ENCODE measurements around the gene AGPAT3. TPM values are rescaled to one million over a fixed set of nuclear protein-coding genes. Genes with fewer than 3 reads are reported as not detected.
A peak's percentile ranks its signal among the peaks of the same experiment; 100 is the strongest.

Gene AGPAT3
- total and polyA plus RNA-seq, 8 donors = 9.9 to 83.1 (median 36.7) TPM

DNA sequence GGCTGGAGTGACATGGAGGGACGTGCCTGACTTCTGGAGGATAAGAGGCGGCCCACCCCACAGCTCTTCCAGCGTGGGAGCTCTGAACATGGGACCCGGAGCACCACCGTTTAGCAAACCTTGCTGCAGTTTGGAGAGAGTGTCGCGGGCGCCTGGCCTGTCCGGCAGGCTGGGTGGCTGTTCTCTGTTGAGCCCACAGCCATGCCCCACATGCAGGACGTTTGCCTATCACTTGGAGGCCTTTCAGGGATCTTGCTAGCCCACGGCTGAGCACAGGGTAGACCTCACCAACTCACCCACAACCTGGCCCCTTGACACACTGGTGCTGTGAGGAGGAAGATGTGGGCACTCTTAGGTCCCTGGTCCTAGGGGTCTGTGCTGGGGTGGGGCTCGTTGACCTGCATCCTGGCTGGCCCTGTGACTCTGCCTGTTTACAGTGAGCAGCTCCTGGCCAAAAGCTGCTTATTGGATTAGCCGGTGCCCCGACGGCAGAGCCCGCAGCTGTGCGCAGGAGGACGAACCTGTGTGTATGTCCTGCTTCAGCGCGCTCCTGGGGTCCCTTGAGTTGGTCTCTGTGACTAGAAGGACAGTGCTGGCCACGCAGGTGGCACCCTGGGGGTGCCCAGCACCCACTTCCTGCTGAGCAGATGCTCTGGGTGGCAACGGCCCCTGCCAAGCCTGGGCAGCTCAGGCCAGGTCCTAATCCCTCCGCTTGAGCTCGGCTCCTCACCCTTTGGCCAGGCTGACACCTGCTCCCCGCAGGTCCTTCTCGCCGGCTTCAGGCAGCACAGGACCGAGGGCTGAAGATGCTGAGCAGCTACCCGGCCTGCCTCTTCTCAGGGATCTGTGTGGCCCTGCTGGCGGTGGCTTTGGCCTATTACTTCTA lies 74.7 kb downstream of the AGPAT3 start:
- no peak for TF ChIP-seq POLR2AphosphoS5 (IDR thresholded peaks at IDR 0.05)
- TF ChIP-seq, protein P1, sequence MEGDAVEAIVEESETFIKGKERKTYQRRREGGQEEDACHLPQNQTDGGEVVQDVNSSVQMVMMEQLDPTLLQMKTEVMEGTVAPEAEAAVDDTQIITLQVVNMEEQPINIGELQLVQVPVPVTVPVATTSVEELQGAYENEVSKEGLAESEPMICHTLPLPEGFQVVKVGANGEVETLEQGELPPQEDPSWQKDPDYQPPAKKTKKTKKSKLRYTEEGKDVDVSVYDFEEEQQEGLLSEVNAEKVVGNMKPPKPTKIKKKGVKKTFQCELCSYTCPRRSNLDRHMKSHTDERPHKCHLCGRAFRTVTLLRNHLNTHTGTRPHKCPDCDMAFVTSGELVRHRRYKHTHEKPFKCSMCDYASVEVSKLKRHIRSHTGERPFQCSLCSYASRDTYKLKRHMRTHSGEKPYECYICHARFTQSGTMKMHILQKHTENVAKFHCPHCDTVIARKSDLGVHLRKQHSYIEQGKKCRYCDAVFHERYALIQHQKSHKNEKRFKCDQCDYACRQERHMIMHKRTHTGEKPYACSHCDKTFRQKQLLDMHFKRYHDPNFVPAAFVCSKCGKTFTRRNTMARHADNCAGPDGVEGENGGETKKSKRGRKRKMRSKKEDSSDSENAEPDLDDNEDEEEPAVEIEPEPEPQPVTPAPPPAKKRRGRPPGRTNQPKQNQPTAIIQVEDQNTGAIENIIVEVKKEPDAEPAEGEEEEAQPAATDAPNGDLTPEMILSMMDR (IDR thresholded peaks at IDR 0.05) = no peak
- no peak for TF ChIP-seq POLR2A (IDR thresholded peaks at IDR 0.05)
- no peak for TF ChIP-seq EP300 (IDR thresholded peaks at IDR 0.05)
- intact Hi-C loops (cut with DNase I; ENCODE audit: low total_unique reads) = no loop called here
- Histone ChIP-seq H3K27ac (peak overlapping the region in 1 of 5 donors; percentile 50), H3K36me3 (peaks cover 0 to 20% (median 13%) of the 10 kb centered on the region in 4 donors), H3K9me3 (no peaks in the 10 kb centered on the region), H3K4me3 (peak overlapping the region in 1 of 4 donors; percentile 37), H3K27me3 (no peaks in the 10 kb centered on the region), H3K4me1 (peaks cover 30 to 54% (median 38%) of the 10 kb centered on the region in 4 donors)
- no peak for DNase-seq
- WGBS, 5 donors = 68 to 84% (median 82%) methylated on average over 11 to 30 of the region's 30 CpGs

DNA sequence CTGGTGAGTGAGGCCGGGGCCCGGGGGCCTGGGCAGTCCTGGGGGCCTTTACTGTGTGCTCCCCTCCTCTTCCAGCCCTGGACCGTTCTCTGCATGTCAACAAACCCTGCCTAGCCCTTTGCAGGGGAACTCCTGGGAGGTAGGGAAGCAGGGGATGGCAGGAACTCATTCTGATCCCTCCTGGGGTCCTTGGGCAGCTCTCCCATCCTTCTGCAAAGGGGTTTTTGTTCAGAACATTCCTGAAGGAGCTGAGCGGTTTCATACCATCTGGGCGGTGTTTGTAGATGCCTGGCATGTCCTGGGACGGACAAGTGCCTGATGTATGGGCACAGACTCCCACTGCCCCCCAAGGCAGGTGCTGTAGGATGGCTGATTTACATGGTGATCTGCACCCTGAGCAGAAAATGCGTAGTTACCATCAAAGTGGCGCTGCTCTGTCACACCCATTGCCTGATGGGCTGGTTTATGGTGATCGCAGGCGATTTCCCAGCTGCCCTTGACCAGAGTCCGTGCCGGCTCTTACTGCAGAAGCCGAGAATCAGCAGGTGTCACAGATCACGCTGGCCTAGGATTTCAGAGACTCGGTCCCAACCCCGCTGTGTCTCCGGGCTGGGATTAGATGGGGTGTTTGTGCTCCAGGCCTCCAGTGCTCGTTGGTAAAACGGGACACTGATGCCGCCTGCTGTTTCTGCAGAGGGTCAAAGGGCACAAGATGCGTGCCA lies 75.5 kb downstream of the AGPAT3 start:
- H3K27ac ChIP-seq = no peak overlapping the region
- peaks cover 24 to 48% (median 30%) of the 10 kb centered on the region in 4 donors for H3K4me1 ChIP-seq
- WGBS, 5 donors = 79 to 90% (median 89%) methylated on average over 11 to 21 of the region's 21 CpGs
- no peaks in the 10 kb centered on the region for H3K27me3 ChIP-seq
- H3K9me3 ChIP-seq = no peaks in the 10 kb centered on the region
- no peak overlapping the region for H3K4me3 ChIP-seq
- intact Hi-C loops (cut with DNase I; ENCODE audit: low total_unique reads) = no loop called here
- TF ChIP-seq, protein P1 (IDR thresholded peaks at IDR 0.05) = no peak
- TF ChIP-seq EP300 (IDR thresholded peaks at IDR 0.05) = no peak
- TF ChIP-seq POLR2AphosphoS5 (IDR thresholded peaks at IDR 0.05) = no peak
- H3K36me3 ChIP-seq = peaks cover 0 to 20% (median 12%) of the 10 kb centered on the region in 4 donors
- no peak for DNase-seq

GRCh38 chr21:43942201-43942600 lies 77.2 kb downstream of the AGPAT3 start:
- Histone ChIP-seq H3K4me3 (no peak overlapping the region), H3K9me3 (no peaks in the 10 kb centered on the region), H3K27ac (no peak overlapping the region), H3K27me3 (no peaks in the 10 kb centered on the region), H3K4me1 (peaks cover 8 to 31% (median 15%) of the 10 kb centered on the region in 4 donors), H3K36me3 (peaks cover 0 to 28% (median 18%) of the 10 kb centered on the region in 4 donors)
- intact Hi-C loops (cut with DNase I; ENCODE audit: low total_unique reads) = no loop called here
- DNase-seq = no peak
- TF ChIP-seq EP300 (IDR thresholded peaks at IDR 0.05) (no peak), POLR2AphosphoS5 (IDR thresholded peaks at IDR 0.05) (no peak), POLR2A (IDR thresholded peaks at IDR 0.05) (no peak)
- TF ChIP-seq, protein P1 (IDR thresholded peaks at IDR 0.05) = no peak
- 88 to 95% (median 94%) methylated on average over 18 to 20 of the region's 20 CpGs for WGBS, 5 donors

DNA sequence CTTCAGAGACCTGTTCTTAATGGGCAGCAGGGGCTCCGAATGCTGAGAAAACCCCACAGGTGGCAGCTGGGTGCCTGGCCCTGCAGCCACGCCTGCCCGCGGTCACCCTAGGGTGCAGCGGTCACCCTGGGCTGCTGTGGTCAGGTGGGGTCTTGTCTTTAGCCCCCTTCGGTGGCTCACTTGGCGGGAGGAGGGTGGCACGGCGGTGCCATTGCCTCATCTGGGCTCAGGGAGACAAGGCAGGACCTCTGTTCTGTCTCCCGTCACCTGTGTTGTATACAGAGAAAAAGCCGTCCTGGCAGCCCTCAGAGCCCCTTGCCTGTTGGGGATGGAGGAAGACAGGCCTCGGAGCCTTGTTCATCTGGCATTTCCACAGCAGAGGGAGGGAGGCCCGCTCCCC lies 77.6 kb downstream of the AGPAT3 start:
- TF ChIP-seq, protein P1 (IDR thresholded peaks at IDR 0.05) = no peak
- no peak for TF ChIP-seq POLR2A (IDR thresholded peaks at IDR 0.05)
- TF ChIP-seq POLR2AphosphoS5 (IDR thresholded peaks at IDR 0.05) = no peak
- TF ChIP-seq EP300 (IDR thresholded peaks at IDR 0.05) = no peak
- no peak for DNase-seq
- 94 to 97% (median 97%) methylated on average over 5 to 13 of the region's 13 CpGs for WGBS, 5 donors
- Histone ChIP-seq H3K4me1 (peaks cover 8 to 27% (median 15%) of the 10 kb centered on the region in 4 donors), H3K27ac (no peak overlapping the region), H3K9me3 (no peaks in the 10 kb centered on the region), H3K27me3 (no peaks in the 10 kb centered on the region), H3K4me3 (no peak overlapping the region), H3K36me3 (peaks cover 0 to 32% (median 22%) of the 10 kb centered on the region in 4 donors)
- intact Hi-C loops (cut with DNase I; ENCODE audit: low total_unique reads) = no loop called here
